GM23338 (cell line): Measurements from ENCODE around the gene NR1I2. TPM values are rescaled to one million over a fixed set of nuclear protein-coding genes. Genes with fewer than 3 reads are reported as not detected.

ENCODE experiments used
- ATAC-seq: fragments of 200-7000 bp; cut with Tn5 transposase; 3 replicates; pipeline ENCODE4 v1.9.1; 2020
- DNase-seq: peaks from one replicate; pipeline ENCODE4 v3.0.0-alpha.2; 2015; ENCODE audit warnings: low spot score
- H2AFZ ChIP-seq: fragments of 200-600 bp; sonication (generic); 2 replicates; pipeline ENCODE4 v1.8.0; 2016; ENCODE audit warnings: antibody characterized with exemption, mild to moderate bottlenecking, moderate library complexity
- H3F3A ChIP-seq: fragments of 200-600 bp; sonication (generic); replicated peaks from 2 replicates; pipeline ENCODE4 v1.8.0; 2017; ENCODE audit warnings: antibody characterized with exemption, mixed run types, low read depth
- H3K27ac ChIP-seq: fragments of 200-600 bp; sonication (generic); 2 replicates; pipeline ENCODE4 v1.6.1; 2016; ENCODE audit warnings: low read depth
- H3K27me3 ChIP-seq: fragments of 200-600 bp; sonication (generic); 2 replicates; pipeline ENCODE4 v1.8.0; 2016; ENCODE audit warnings: mild to moderate bottlenecking, mixed run types, moderate library complexity; ENCODE audit not compliant: insufficient read depth
- H3K36me3 ChIP-seq: fragments of 200-600 bp; sonication (generic); 2 replicates; pipeline ENCODE4 v1.8.0; 2016; ENCODE audit warnings: mild to moderate bottlenecking; ENCODE audit not compliant: insufficient read depth
- H3K4me1 ChIP-seq: fragments of 200-600 bp; sonication (generic); 2 replicates; pipeline ENCODE4 v1.8.0; 2016; ENCODE audit warnings: mild to moderate bottlenecking, moderate library complexity; ENCODE audit not compliant: insufficient read depth
- H3K4me2 ChIP-seq: fragments of 200-600 bp; sonication (generic); 2 replicates; pipeline ENCODE4 v1.7.1; 2017; ENCODE audit warnings: mixed run types
- H3K4me3 ChIP-seq: fragments of 200-600 bp; sonication (generic); 2 replicates; pipeline ENCODE4 v1.6.1; 2016; ENCODE audit warnings: mixed run types
- H3K79me2 ChIP-seq: fragments of 200-600 bp; sonication (generic); replicated peaks from 2 replicates; pipeline ENCODE4 v1.8.0; 2017; ENCODE audit warnings: mild to moderate bottlenecking; ENCODE audit not compliant: insufficient read depth
- H3K9me2 ChIP-seq: fragments of 200-600 bp; sonication (generic); 2 replicates; pipeline ENCODE4 v1.8.0; 2017; ENCODE audit not compliant: insufficient read depth
- H4K20me1 ChIP-seq: fragments of 200-600 bp; sonication (generic); replicated peaks from 2 replicates; pipeline ENCODE4 v1.8.0; 2017; ENCODE audit warnings: mild to moderate bottlenecking; ENCODE audit not compliant: insufficient read depth
- H3K27ac Mint-ChIP-seq: 2 replicates; pipeline ENCODE4 v1.8.0; 2020; ENCODE audit warnings: inconsistent platforms, mild to moderate bottlenecking, moderate library complexity, mixed read lengths
- H3K27me3 Mint-ChIP-seq: 3 replicates; pipeline ENCODE4 v1.8.0; 2022; ENCODE audit warnings: low read depth, mild to moderate bottlenecking, moderate library complexity, mixed read lengths, inconsistent platforms; ENCODE audit not compliant: insufficient read depth, poor library complexity
- H3K36me3 Mint-ChIP-seq: 3 replicates; pipeline ENCODE4 v1.8.0; 2021; ENCODE audit warnings: low read depth, mild to moderate bottlenecking, inconsistent platforms, moderate library complexity, mixed read lengths
- H3K4me1 Mint-ChIP-seq: 3 replicates; pipeline ENCODE4 v1.8.0; 2020; ENCODE audit warnings: mild to moderate bottlenecking, inconsistent platforms, mixed read lengths
- H3K4me3 Mint-ChIP-seq: 3 replicates; pipeline ENCODE4 v1.8.0; 2021; ENCODE audit warnings: moderate library complexity, mild to moderate bottlenecking, inconsistent platforms, mixed read lengths
- H3K9me3 Mint-ChIP-seq: 3 replicates; pipeline ENCODE4 v1.8.0; 2020; ENCODE audit warnings: moderate library complexity, mild to moderate bottlenecking, inconsistent platforms, mixed read lengths
- CREB1 ChIP-seq: fragments of 250-450 bp; sonication (Bioruptor Pico); IDR thresholded peaks from 2 replicates; pipeline ENCODE4 v1.5.0; 2020; ENCODE audit warnings: low read depth, mild to moderate bottlenecking, moderate library complexity
- EZH2 ChIP-seq: fragments of 200-600 bp; sonication (generic); IDR thresholded peaks from one replicate; pipeline ENCODE4 v1.8.0; 2017; ENCODE audit warnings: antibody characterized with exemption, mild to moderate bottlenecking, low read depth; ENCODE audit not compliant: unreplicated experiment
- EZH2phosphoT487 ChIP-seq: fragments of 200-600 bp; sonication (generic); IDR thresholded peaks from one replicate; pipeline ENCODE4 v1.8.1; 2018; ENCODE audit warnings: antibody characterized with exemption; ENCODE audit not compliant: unreplicated experiment
- JUNB ChIP-seq: IDR thresholded peaks from one replicate; pipeline ENCODE4 v1.6.1; 2016; ENCODE audit warnings: antibody characterized with exemption; ENCODE audit not compliant: unreplicated experiment
- NANOG ChIP-seq: IDR thresholded peaks from 2 replicates; pipeline ENCODE4 v1.6.1; 2016; ENCODE audit warnings: antibody characterized with exemption, borderline replicate concordance
- POLR2AphosphoS5 ChIP-seq: IDR thresholded peaks from 2 replicates; pipeline ENCODE4 v1.6.1; 2016; ENCODE audit warnings: antibody characterized with exemption, low read depth
- STAT1 ChIP-seq: IDR thresholded peaks from one replicate; pipeline ENCODE4 v1.6.1; 2016; ENCODE audit warnings: antibody characterized with exemption; ENCODE audit not compliant: unreplicated experiment
- ZNF114 ChIP-seq: fragments of 250-450 bp; sonication (Bioruptor Pico); IDR thresholded peaks from 2 replicates; pipeline ENCODE4 v1.5.0; 2020; ENCODE audit warnings: mild to moderate bottlenecking, moderate library complexity
- ZNF331 ChIP-seq: fragments of 250-450 bp; sonication (Bioruptor Pico); IDR thresholded peaks from 2 replicates; pipeline ENCODE4 v1.5.0; 2020; ENCODE audit warnings: low read depth, mild to moderate bottlenecking, moderate library complexity
- polyA plus RNA-seq: library from polyadenylated mRNA; unstranded; fragments of >200 nt; fragmentation: Nextera tagmentation; extraction: Ambion mirVana; gene quantifications from 2 replicates; pipeline ENCODE4 v1.2.1, GENCODE V29; 2016
- total RNA-seq: library from RNA; depleted of rRNA; stranded (reverse); fragments of >200 nt; shearing (Covaris generic); gene quantifications from 2 replicates; pipeline ENCODE4 v1.2.3, GENCODE V29; 2014
- TF ChIP-seq, protein P1 (sequence below), 2 experiments: fragments of 200-600 bp in 1 of 2; sonication (generic) in 1 of 2; conservative IDR thresholded peaks; 2 replicates each; pipeline versions ENCODE4 v1.5.1 to v1.6.1; 2016 to 2017; ENCODE audit warnings: antibody characterized with exemption in 2 of 2, low read depth in 2 of 2, mild to moderate bottlenecking in 2 of 2, moderate library complexity in 1 of 2
- TF ChIP-seq, protein P2 (sequence below): IDR thresholded peaks from 2 replicates; pipeline ENCODE4 v1.6.1; 2016; ENCODE audit warnings: antibody characterized with exemption
- TF ChIP-seq, protein P3 (sequence below): IDR thresholded peaks from one replicate; pipeline ENCODE4 v1.6.1; 2018; ENCODE audit warnings: antibody characterized with exemption; ENCODE audit not compliant: unreplicated experiment
- TF ChIP-seq, protein P4 (sequence below): fragments of 250-450 bp; sonication (Bioruptor Pico); IDR thresholded peaks from 2 replicates; pipeline ENCODE4 v1.5.0; 2020; ENCODE audit warnings: mild to moderate bottlenecking, moderate library complexity

NR1I2 gene
- total and polyA plus RNA-seq, 2 experiments from 2014 or later, result 0.89 to 4.4 TPM

DNA sequence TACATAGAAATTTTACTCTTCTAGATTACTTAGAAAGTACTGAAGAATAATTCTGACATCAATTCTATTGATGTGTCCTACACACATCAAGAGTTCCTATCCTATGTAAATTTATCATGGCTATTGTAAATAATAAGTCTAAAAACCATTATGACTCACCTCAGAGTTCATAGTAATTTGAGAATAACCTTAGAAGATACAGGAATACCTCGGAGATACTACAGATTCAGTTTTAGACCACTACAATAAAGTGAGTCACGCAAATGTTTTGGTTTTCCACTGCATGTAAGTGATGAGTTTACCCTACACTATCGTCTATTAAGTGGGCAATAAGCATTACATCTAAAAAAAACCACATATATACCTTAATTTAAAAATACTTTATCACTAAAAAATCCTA lies 74.8 kb downstream of the NR1I2 start:
- ATAC-seq, result no peak
- H3K79me2 ChIP-seq, result no peaks in the 10 kb centered on the region
- H3K9me2 ChIP-seq, result no peaks in the 10 kb centered on the region; the same call in none of the 2 replicates
- no peak overlapping the region for H2AFZ ChIP-seq
- TF ChIP-seq STAT1 (no peak), CREB1 (CRISPR knock-in tag) (no peak), EZH2 (no peak), ZNF114 (CRISPR knock-in tag) (no peak), JUNB (no peak), ZNF331 (CRISPR knock-in tag) (no peak), EZH2phosphoT487 (no peak), NANOG (no peak), POLR2AphosphoS5 (no peak)
- TF ChIP-seq, protein P1, sequence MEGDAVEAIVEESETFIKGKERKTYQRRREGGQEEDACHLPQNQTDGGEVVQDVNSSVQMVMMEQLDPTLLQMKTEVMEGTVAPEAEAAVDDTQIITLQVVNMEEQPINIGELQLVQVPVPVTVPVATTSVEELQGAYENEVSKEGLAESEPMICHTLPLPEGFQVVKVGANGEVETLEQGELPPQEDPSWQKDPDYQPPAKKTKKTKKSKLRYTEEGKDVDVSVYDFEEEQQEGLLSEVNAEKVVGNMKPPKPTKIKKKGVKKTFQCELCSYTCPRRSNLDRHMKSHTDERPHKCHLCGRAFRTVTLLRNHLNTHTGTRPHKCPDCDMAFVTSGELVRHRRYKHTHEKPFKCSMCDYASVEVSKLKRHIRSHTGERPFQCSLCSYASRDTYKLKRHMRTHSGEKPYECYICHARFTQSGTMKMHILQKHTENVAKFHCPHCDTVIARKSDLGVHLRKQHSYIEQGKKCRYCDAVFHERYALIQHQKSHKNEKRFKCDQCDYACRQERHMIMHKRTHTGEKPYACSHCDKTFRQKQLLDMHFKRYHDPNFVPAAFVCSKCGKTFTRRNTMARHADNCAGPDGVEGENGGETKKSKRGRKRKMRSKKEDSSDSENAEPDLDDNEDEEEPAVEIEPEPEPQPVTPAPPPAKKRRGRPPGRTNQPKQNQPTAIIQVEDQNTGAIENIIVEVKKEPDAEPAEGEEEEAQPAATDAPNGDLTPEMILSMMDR (conservative IDR thresholded peaks at IDR 0.05; ENCODE audit: low read depth in 2 of 2), result no peak
- TF ChIP-seq, protein P2, sequence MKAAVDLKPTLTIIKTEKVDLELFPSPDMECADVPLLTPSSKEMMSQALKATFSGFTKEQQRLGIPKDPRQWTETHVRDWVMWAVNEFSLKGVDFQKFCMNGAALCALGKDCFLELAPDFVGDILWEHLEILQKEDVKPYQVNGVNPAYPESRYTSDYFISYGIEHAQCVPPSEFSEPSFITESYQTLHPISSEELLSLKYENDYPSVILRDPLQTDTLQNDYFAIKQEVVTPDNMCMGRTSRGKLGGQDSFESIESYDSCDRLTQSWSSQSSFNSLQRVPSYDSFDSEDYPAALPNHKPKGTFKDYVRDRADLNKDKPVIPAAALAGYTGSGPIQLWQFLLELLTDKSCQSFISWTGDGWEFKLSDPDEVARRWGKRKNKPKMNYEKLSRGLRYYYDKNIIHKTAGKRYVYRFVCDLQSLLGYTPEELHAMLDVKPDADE, result no peak
- TF ChIP-seq, protein P3, sequence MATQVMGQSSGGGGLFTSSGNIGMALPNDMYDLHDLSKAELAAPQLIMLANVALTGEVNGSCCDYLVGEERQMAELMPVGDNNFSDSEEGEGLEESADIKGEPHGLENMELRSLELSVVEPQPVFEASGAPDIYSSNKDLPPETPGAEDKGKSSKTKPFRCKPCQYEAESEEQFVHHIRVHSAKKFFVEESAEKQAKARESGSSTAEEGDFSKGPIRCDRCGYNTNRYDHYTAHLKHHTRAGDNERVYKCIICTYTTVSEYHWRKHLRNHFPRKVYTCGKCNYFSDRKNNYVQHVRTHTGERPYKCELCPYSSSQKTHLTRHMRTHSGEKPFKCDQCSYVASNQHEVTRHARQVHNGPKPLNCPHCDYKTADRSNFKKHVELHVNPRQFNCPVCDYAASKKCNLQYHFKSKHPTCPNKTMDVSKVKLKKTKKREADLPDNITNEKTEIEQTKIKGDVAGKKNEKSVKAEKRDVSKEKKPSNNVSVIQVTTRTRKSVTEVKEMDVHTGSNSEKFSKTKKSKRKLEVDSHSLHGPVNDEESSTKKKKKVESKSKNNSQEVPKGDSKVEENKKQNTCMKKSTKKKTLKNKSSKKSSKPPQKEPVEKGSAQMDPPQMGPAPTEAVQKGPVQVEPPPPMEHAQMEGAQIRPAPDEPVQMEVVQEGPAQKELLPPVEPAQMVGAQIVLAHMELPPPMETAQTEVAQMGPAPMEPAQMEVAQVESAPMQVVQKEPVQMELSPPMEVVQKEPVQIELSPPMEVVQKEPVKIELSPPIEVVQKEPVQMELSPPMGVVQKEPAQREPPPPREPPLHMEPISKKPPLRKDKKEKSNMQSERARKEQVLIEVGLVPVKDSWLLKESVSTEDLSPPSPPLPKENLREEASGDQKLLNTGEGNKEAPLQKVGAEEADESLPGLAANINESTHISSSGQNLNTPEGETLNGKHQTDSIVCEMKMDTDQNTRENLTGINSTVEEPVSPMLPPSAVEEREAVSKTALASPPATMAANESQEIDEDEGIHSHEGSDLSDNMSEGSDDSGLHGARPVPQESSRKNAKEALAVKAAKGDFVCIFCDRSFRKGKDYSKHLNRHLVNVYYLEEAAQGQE, result no peak
- TF ChIP-seq, protein P4, sequence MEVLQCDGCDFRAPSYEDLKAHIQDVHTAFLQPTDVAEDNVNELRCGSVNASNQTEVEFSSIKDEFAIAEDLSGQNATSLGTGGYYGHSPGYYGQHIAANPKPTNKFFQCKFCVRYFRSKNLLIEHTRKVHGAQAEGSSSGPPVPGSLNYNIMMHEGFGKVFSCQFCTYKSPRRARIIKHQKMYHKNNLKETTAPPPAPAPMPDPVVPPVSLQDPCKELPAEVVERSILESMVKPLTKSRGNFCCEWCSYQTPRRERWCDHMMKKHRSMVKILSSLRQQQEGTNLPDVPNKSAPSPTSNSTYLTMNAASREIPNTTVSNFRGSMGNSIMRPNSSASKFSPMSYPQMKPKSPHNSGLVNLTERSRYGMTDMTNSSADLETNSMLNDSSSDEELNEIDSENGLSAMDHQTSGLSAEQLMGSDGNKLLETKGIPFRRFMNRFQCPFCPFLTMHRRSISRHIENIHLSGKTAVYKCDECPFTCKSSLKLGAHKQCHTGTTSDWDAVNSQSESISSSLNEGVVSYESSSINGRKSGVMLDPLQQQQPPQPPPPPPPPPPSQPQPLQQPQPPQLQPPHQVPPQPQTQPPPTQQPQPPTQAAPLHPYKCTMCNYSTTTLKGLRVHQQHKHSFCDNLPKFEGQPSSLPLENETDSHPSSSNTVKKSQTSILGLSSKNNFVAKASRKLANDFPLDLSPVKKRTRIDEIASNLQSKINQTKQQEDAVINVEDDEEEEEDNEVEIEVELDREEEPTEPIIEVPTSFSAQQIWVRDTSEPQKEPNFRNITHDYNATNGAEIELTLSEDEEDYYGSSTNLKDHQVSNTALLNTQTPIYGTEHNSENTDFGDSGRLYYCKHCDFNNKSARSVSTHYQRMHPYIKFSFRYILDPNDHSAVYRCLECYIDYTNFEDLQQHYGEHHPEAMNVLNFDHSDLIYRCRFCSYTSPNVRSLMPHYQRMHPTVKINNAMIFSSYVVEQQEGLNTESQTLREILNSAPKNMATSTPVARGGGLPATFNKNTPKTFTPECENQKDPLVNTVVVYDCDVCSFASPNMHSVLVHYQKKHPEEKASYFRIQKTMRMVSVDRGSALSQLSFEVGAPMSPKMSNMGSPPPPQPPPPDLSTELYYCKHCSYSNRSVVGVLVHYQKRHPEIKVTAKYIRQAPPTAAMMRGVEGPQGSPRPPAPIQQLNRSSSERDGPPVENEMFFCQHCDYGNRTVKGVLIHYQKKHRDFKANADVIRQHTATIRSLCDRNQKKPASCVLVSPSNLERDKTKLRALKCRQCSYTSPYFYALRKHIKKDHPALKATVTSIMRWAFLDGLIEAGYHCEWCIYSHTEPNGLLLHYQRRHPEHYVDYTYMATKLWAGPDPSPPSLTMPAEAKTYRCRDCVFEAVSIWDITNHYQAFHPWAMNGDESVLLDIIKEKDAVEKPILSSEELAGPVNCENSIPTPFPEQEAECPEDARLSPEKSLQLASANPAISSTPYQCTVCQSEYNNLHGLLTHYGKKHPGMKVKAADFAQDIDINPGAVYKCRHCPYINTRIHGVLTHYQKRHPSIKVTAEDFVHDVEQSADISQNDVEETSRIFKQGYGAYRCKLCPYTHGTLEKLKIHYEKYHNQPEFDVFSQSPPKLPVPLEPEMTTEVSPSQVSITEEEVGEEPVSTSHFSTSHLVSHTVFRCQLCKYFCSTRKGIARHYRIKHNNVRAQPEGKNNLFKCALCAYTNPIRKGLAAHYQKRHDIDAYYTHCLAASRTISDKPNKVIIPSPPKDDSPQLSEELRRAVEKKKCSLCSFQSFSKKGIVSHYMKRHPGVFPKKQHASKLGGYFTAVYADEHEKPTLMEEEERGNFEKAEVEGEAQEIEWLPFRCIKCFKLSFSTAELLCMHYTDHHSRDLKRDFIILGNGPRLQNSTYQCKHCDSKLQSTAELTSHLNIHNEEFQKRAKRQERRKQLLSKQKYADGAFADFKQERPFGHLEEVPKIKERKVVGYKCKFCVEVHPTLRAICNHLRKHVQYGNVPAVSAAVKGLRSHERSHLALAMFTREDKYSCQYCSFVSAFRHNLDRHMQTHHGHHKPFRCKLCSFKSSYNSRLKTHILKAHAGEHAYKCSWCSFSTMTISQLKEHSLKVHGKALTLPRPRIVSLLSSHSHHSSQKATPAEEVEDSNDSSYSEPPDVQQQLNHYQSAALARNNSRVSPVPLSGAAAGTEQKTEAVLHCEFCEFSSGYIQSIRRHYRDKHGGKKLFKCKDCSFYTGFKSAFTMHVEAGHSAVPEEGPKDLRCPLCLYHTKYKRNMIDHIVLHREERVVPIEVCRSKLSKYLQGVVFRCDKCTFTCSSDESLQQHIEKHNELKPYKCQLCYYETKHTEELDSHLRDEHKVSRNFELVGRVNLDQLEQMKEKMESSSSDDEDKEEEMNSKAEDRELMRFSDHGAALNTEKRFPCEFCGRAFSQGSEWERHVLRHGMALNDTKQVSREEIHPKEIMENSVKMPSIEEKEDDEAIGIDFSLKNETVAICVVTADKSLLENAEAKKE (CRISPR knock-in tag), result no peak
- no peaks in the 10 kb centered on the region; the same call in 1 of the 3 replicates for H3K9me3 Mint-ChIP-seq
- H4K20me1 ChIP-seq, result no peaks in the 10 kb centered on the region
- no peak overlapping the region for H3K4me3 Mint-ChIP-seq
- H3K4me3 ChIP-seq, result no peak overlapping the region
- H3K27ac Mint-ChIP-seq, result no peak overlapping the region
- peaks cover 9% of the 10 kb centered on the region; the same call in 1 of the 2 replicates for H3K36me3 ChIP-seq
- no peaks in the 10 kb centered on the region for H3F3A ChIP-seq
- peaks cover 68% of the 10 kb centered on the region for H3K36me3 Mint-ChIP-seq
- H3K4me2 ChIP-seq, result no peak overlapping the region
- no peaks in the 10 kb centered on the region for H3K27me3 Mint-ChIP-seq
- no peak for DNase-seq
- no peaks in the 10 kb centered on the region for H3K4me1 ChIP-seq
- H3K27me3 ChIP-seq, result no peaks in the 10 kb centered on the region
- no peaks in the 10 kb centered on the region for H3K4me1 Mint-ChIP-seq
- H3K27ac ChIP-seq, result no peak overlapping the region
